HepG2 (cell line): ENCODE data around the gene SLC25A20. TPM values are rescaled to one million over a fixed set of nuclear protein-coding genes. Genes with fewer than 3 reads are reported as not detected.
A peak's percentile ranks its signal among the peaks of the same experiment; 100 is the strongest.

Experiments
- ASH2L ChIP-seq: fragments of 300-600, 200-600 bp; sonication (generic); IDR thresholded peaks from 2 replicates; pipeline ENCODE4 v1.7.0; 2017; ENCODE audit warnings: low read depth, mild to moderate bottlenecking, moderate library complexity, mixed read lengths, low read length; ENCODE audit not compliant: insufficient read length
- ETV5 ChIP-seq: IDR thresholded peaks from 2 replicates; pipeline ENCODE4 v1.6.1; 2018; ENCODE audit warnings: missing biosample characterization, missing genetic modification reagents, inconsistent platforms, borderline replicate concordance
- FOXJ3 ChIP-seq: sonication (generic); formaldehyde crosslinking; IDR thresholded peaks from 2 replicates; pipeline ENCODE4 v1.4.0; 2020; ENCODE audit warnings: missing genetic modification reagents, mild to moderate bottlenecking, borderline replicate concordance
- HDAC1 ChIP-seq: sonication (generic); formaldehyde crosslinking; IDR thresholded peaks from 2 replicates; pipeline ENCODE4 v1.5.1; 2020; ENCODE audit warnings: mild to moderate bottlenecking, missing genetic modification reagents
- HNRNPLL ChIP-seq: fragments of 200-400 bp; formaldehyde crosslinking; IDR thresholded peaks from 2 replicates; pipeline ENCODE4 v1.6.1; 2017; ENCODE audit warnings: mild to moderate bottlenecking, low read depth, low read length; ENCODE audit not compliant: poor library complexity, severe bottlenecking
- IKZF1 ChIP-seq: fragments of 450-650 bp; IDR thresholded peaks from 2 replicates; pipeline ENCODE4 v1.7.1; 2016
- ISL2 ChIP-seq: sonication (generic); formaldehyde crosslinking; IDR thresholded peaks from 2 replicates; pipeline ENCODE4 v1.5.0; 2020; ENCODE audit warnings: missing genetic modification reagents
- KDM3A ChIP-seq: IDR thresholded peaks from 2 replicates; pipeline ENCODE4 v1.6.1; 2018; ENCODE audit warnings: low read depth, missing compliant biosample characterization
- NFKB2 ChIP-seq: sonication (generic); formaldehyde crosslinking; IDR thresholded peaks from 2 replicates; pipeline ENCODE4 v1.4.0; 2020; ENCODE audit warnings: missing genetic modification reagents, borderline replicate concordance
- PBX2 ChIP-seq: IDR thresholded peaks from 2 replicates; pipeline ENCODE4 v1.6.1; 2016; ENCODE audit warnings: control low read depth
- SMC3 ChIP-seq: IDR thresholded peaks from 2 replicates; pipeline ENCODE4 v1.6.1; 2011; ENCODE audit warnings: low read length, improper control_type of control experiment
- SRSF9 ChIP-seq: fragments of 200-400 bp; formaldehyde crosslinking; IDR thresholded peaks from 2 replicates; pipeline ENCODE4 v1.6.1; 2018; ENCODE audit warnings: borderline replicate concordance, mild to moderate bottlenecking, low read depth, low read length; ENCODE audit not compliant: insufficient read depth, poor library complexity, severe bottlenecking
- SYNCRIP ChIP-seq: fragments of 200-400 bp; formaldehyde crosslinking; IDR thresholded peaks from 2 replicates; pipeline ENCODE4 v1.6.1; 2018; ENCODE audit warnings: mild to moderate bottlenecking, low read depth, low read length; ENCODE audit not compliant: insufficient read depth
- ZFP41 ChIP-seq: sonication (generic); formaldehyde crosslinking; IDR thresholded peaks from 2 replicates; pipeline ENCODE4 v1.4.0; 2020; ENCODE audit warnings: mild to moderate bottlenecking, missing genetic modification reagents, borderline replicate concordance
- ZNF276 ChIP-seq: sonication (generic); formaldehyde crosslinking; IDR thresholded peaks from 2 replicates; pipeline ENCODE4 v1.4.0; 2020; ENCODE audit warnings: mild to moderate bottlenecking, low read depth, missing genetic modification reagents
- ZNF350 ChIP-seq: sonication (generic); formaldehyde crosslinking; IDR thresholded peaks from 2 replicates; pipeline ENCODE4 v1.4.0; 2020; ENCODE audit warnings: mild to moderate bottlenecking, low read depth, missing genetic modification reagents, borderline replicate concordance
- ZNF556 ChIP-seq: sonication (generic); formaldehyde crosslinking; IDR thresholded peaks from 2 replicates; pipeline ENCODE4 v1.4.0; 2020; ENCODE audit warnings: mild to moderate bottlenecking, missing genetic modification reagents, borderline replicate concordance
- polyA plus RNA-seq, 8 experiments: library from polyadenylated mRNA; depleted of rRNA in 3 of 8; stranded (reverse) in 7 of 8; unstranded in 1 of 8; fragments of >200 nt; fragmentation: Illumina TruSeq in 4 of 8; extraction: Trizol in 4 of 8; gene quantifications; 2 replicates each; pipeline versions ENCODE4 v1.2.1 to v1.2.3, GENCODE V29; 2011 to 2016; ENCODE audit warnings: low read depth in 4 of 8, missing spikeins in 1 of 8, mixed read lengths in 1 of 8; ENCODE audit not compliant: insufficient read depth in 1 of 8
- total RNA-seq, 5 experiments: library from RNA; depleted of rRNA; stranded (reverse); fragments of >200 nt; fragmentation: Illumina TruSeq; extraction: Trizol; gene quantifications; 2 replicates each; pipeline ENCODE4 v1.2.3, GENCODE V29; 2016; ENCODE audit warnings: low read depth in 1 of 5
- TF ChIP-seq, protein P1 (sequence below): sonication (generic); formaldehyde crosslinking; IDR thresholded peaks from 2 replicates; pipeline ENCODE4 v1.4.0; 2020; ENCODE audit warnings: mild to moderate bottlenecking, missing genetic modification reagents, borderline replicate concordance

Gene SLC25A20
- total and polyA plus RNA-seq, 2 of the 13 experiments (the other 11 are each of a cell fraction or from before 2014, with no cell fraction given): 21.1 to 26.6 TPM

DNA sequence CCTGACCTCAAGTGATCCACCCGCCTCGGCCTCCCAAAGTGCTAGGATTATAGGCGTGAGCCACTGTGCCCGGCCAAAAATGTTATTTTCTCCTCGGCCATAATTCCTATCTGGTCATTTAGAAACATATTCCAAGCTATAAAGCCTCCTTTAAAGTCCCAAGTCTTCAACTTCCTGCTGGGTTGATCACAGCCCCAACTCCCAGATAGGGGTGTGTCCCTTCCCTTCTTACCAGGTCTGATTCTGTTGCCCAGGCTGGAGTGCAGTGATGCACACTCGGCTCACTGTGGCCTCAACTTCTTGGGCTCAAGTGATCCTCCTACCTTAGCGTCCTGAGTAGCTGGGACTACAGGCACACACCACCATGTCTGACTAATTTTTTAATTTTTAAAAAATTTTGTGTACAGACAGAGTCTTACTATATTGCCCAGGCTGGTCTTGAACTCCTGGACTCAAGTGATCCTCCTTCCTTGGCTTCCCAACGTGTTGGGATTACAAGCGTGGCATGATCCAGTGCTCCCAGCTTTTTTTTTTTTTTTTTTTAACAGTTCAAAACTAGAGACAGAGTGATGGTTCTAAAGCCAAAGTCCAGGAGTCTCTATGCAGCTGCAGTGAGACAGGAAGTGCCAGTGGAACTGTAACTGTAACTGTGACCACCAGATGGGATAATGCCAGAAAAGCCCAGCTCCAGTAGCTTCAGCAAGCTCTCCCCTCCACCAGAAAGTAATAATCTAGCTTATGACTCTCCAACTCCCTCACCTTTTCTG lies 42.8 kb downstream of the SLC25A20 start (continued):
- TF ChIP-seq, protein P1, sequence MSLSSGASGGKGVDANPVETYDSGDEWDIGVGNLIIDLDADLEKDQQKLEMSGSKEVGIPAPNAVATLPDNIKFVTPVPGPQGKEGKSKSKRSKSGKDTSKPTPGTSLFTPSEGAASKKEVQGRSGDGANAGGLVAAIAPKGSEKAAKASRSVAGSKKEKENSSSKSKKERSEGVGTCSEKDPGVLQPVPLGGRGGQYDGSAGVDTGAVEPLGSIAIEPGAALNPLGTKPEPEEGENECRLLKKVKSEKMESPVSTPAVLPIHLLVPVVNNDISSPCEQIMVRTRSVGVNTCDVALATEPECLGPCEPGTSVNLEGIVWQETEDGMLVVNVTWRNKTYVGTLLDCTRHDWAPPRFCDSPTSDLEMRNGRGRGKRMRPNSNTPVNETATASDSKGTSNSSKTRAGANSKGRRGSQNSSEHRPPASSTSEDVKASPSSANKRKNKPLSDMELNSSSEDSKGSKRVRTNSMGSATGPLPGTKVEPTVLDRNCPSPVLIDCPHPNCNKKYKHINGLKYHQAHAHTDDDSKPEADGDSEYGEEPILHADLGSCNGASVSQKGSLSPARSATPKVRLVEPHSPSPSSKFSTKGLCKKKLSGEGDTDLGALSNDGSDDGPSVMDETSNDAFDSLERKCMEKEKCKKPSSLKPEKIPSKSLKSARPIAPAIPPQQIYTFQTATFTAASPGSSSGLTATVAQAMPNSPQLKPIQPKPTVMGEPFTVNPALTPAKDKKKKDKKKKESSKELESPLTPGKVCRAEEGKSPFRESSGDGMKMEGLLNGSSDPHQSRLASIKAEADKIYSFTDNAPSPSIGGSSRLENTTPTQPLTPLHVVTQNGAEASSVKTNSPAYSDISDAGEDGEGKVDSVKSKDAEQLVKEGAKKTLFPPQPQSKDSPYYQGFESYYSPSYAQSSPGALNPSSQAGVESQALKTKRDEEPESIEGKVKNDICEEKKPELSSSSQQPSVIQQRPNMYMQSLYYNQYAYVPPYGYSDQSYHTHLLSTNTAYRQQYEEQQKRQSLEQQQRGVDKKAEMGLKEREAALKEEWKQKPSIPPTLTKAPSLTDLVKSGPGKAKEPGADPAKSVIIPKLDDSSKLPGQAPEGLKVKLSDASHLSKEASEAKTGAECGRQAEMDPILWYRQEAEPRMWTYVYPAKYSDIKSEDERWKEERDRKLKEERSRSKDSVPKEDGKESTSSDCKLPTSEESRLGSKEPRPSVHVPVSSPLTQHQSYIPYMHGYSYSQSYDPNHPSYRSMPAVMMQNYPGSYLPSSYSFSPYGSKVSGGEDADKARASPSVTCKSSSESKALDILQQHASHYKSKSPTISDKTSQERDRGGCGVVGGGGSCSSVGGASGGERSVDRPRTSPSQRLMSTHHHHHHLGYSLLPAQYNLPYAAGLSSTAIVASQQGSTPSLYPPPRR (CRISPR knock-in tag): no peak; the same call in 1 of the 2 replicates
- peak; percentile 79 for TF ChIP-seq SMC3
- no peak for TF ChIP-seq ZNF276 (CRISPR knock-in tag)
- TF ChIP-seq ISL2 (CRISPR knock-in tag): no peak
- peak; percentile 37; the same call in 1 of the 2 replicates for TF ChIP-seq HDAC1
- no peak for TF ChIP-seq NFKB2 (CRISPR knock-in tag)
- TF ChIP-seq FOXJ3 (CRISPR knock-in tag): no peak
- TF ChIP-seq ASH2L: peak; percentile 21
- TF ChIP-seq SYNCRIP: no peak
- no peak for TF ChIP-seq KDM3A (CRISPR knock-in tag)
- no peak for TF ChIP-seq IKZF1
- TF ChIP-seq ETV5: peak; percentile 68; the same call in 1 of the 2 replicates
- TF ChIP-seq ZNF556 (CRISPR knock-in tag): peak; percentile 25; the same call in 1 of the 2 replicates
- 0 out of 2 replicates have a peak, but pooled peaks have one; percentile 11 for TF ChIP-seq ZNF350 (CRISPR knock-in tag)
- no peak for TF ChIP-seq SRSF9
- TF ChIP-seq ZFP41 (CRISPR knock-in tag): no peak
- no peak for TF ChIP-seq HNRNPLL
- no peak for TF ChIP-seq PBX2 (CRISPR knock-in tag)
